DMS53 (cell line): Measurements from ENCODE around the gene ARHGEF11.
A peak's percentile ranks its signal among the peaks of the same experiment; 100 is the strongest.

Experiments used
- DNase-seq: peaks from one replicate; lab custom pipeline; 2025; lab: John Stamatoyannopoulos, UW

Gene ARHGEF11

GRCh38 chr1:156894711-156895454 is 150.7 kb downstream of the ARHGEF11 start:
- no peak for DNase-seq

- no peak for DNase-seq
Observed at GRCh38 chr1:156894001-156894400, 151.5 kb downstream of the ARHGEF11 start.

GRCh38 chr1:156893048-156893953 is 152.2 kb downstream of the ARHGEF11 start, which contains the start of gene PEAR1:
PEAR1 (plus strand) TSS chr1:156893718; CDS start chr1:156903927, 10,209 bp downstream.
- DNase-seq = no peak

GRCh38 chr1:156892190-156893047 is 153.1 kb downstream of the ARHGEF11 start:
- peak; percentile 93 for DNase-seq

- peak; percentile 87 for DNase-seq
Observed at GRCh38 chr1:156889802-156890580, 155.6 kb downstream of the ARHGEF11 start.

GRCh38 chr1:156887734-156888133 is 157.8 kb downstream of the ARHGEF11 start:
- no peak for DNase-seq

- DNase-seq = no peak
Observed at GRCh38 chr1:156887317-156887716, 158.2 kb downstream of the ARHGEF11 start.

- peak; percentile 23 for DNase-seq
Observed at GRCh38 chr1:156886583-156887281, 158.8 kb downstream of the ARHGEF11 start.

- no peak for DNase-seq
Observed at GRCh38 chr1:156885880-156886355, 159.6 kb downstream of the ARHGEF11 start.

- DNase-seq = no peak
Observed at GRCh38 chr1:156885314-156885713, 160.2 kb downstream of the ARHGEF11 start.
